IMR-90 (cell line): Measurements from ENCODE around the gene UBE2QL1. TPM values are rescaled to one million over a fixed set of nuclear protein-coding genes. Genes with fewer than 3 reads are reported as not detected.

ENCODE experiments used
- ATAC-seq: fragments of 200-7000 bp; cut with Tn5 transposase; 2 replicates; pipeline ENCODE4 v1.9.1; 2020; ENCODE audit warnings: low read depth, mild to moderate bottlenecking, moderate library complexity
- BruUV-seq: library from RNA; stranded (reverse); fragments of 400-500 nt; replicated peaks from 2 replicates; lab custom pipeline; 2021; lab: Mats Ljungman, UMichigan
- CTCF ChIA-PET: fragments of 300-600 bp; formaldehyde crosslinking; extraction: SDS; loops from one replicate; lab custom pipeline; 2021; ENCODE audit warnings: antibody characterized with exemption; lab: Yijun Ruan, JAX
- POLR2A ChIA-PET: fragments of 300-600 bp; sonication (Branson Sonifier 250); formaldehyde crosslinking; loops from one replicate; lab custom pipeline; 2022; ENCODE audit warnings: antibody characterized with exemption; ENCODE audit not compliant: unreplicated experiment; lab: Charles Lee
- DNase-seq: peaks from one replicate; pipeline ENCODE4 v3.0.0; 2013
- H2AFZ ChIP-seq: replicated peaks from 2 replicates; pipeline ENCODE3; 2013; ENCODE audit warnings: low read length, mild to moderate bottlenecking; ENCODE audit not compliant: poor library complexity
- H2AK5ac ChIP-seq: 2 replicates; pipeline ENCODE4 v1.6.1; 2013; ENCODE audit warnings: low read depth, low read length, inconsistent platforms
- H2AK9ac ChIP-seq: replicated peaks from 2 replicates; pipeline ENCODE3; 2013; ENCODE audit warnings: mild to moderate bottlenecking, low read depth, low read length, moderate library complexity; ENCODE audit not compliant: poor library complexity
- H2BK120ac ChIP-seq: 2 replicates; pipeline ENCODE4 v1.6.1; 2013; ENCODE audit warnings: low read depth, low read length, inconsistent platforms
- H2BK15ac ChIP-seq: 3 replicates; pipeline ENCODE4 v1.6.1; 2013; ENCODE audit warnings: low read depth, low read length, inconsistent platforms
- H2BK20ac ChIP-seq: 2 replicates; pipeline ENCODE4 v1.6.1; 2013; ENCODE audit warnings: low read depth, mild to moderate bottlenecking, inconsistent platforms, low read length, moderate library complexity
- H2BK5ac ChIP-seq: 2 replicates; pipeline ENCODE4 v1.6.1; 2013; ENCODE audit warnings: mild to moderate bottlenecking, low read depth, low read length, inconsistent platforms; ENCODE audit not compliant: poor library complexity, severe bottlenecking
- H3K14ac ChIP-seq: replicated peaks from 2 replicates; pipeline ENCODE4 v1.6.1; 2013; ENCODE audit warnings: low read depth, low read length, inconsistent platforms
- H3K18ac ChIP-seq: 2 replicates; pipeline ENCODE4 v1.6.1; 2013; ENCODE audit warnings: low read depth, low read length, control low read depth
- H3K23ac ChIP-seq: 2 replicates; pipeline ENCODE4 v1.6.1; 2013; ENCODE audit warnings: low read depth, low read length, inconsistent platforms
- H3K27ac ChIP-seq: 2 replicates; pipeline ENCODE4 v1.5.1; 2013; ENCODE audit warnings: mild to moderate bottlenecking, control low read depth, low read length; ENCODE audit not compliant: insufficient read depth
- H3K27me3 ChIP-seq: 2 replicates; pipeline ENCODE4 v1.6.1; 2013; ENCODE audit warnings: low read length; ENCODE audit not compliant: control insufficient read depth, insufficient read depth
- H3K36me3 ChIP-seq: 2 replicates; pipeline ENCODE4 v1.6.1; 2013; ENCODE audit warnings: low read length, mixed read lengths; ENCODE audit not compliant: control insufficient read depth, insufficient read depth
- H3K4ac ChIP-seq: 2 replicates; pipeline ENCODE4 v1.6.1; 2013; ENCODE audit warnings: low read depth, low read length, inconsistent platforms
- H3K4me1 ChIP-seq: 2 replicates; pipeline ENCODE4 v1.6.1; 2013; ENCODE audit warnings: low read length, mixed read lengths; ENCODE audit not compliant: control insufficient read depth, insufficient read depth
- H3K4me2 ChIP-seq: 2 replicates; pipeline ENCODE4 v1.6.1; 2013; ENCODE audit warnings: low read depth, mild to moderate bottlenecking, control low read depth, low read length, moderate library complexity
- H3K4me3 ChIP-seq: 2 replicates; pipeline ENCODE4 v1.5.1; 2013; ENCODE audit warnings: low read depth, mild to moderate bottlenecking, control low read depth, low read length, moderate library complexity; ENCODE audit not compliant: insufficient read depth
- H3K56ac ChIP-seq: 2 replicates; pipeline ENCODE4 v1.6.1; 2013; ENCODE audit warnings: low read length, inconsistent platforms; ENCODE audit not compliant: insufficient read depth; ENCODE audit errors: extremely low read depth
- H3K79me1 ChIP-seq, 2 experiments: 2 replicates each; pipeline ENCODE4 v1.6.1; 2013; ENCODE audit warnings: low read length in 2 of 2, inconsistent platforms in 1 of 2, low read depth in 1 of 2
- H3K9ac ChIP-seq: 2 replicates; pipeline ENCODE4 v1.6.1; 2013; ENCODE audit warnings: low read depth, low read length, control low read depth
- H3K9me1 ChIP-seq: 2 replicates; pipeline ENCODE4 v1.6.1; 2013; ENCODE audit warnings: low read length, inconsistent platforms; ENCODE audit not compliant: insufficient read depth
- H3K9me3 ChIP-seq: 2 replicates; pipeline ENCODE4 v1.6.1; 2013; ENCODE audit warnings: low read length; ENCODE audit not compliant: control insufficient read depth, insufficient read depth
- H4K20me1 ChIP-seq: 2 replicates; pipeline ENCODE4 v1.6.1; 2013; ENCODE audit warnings: low read length, inconsistent platforms; ENCODE audit not compliant: insufficient read depth
- H4K5ac ChIP-seq: 2 replicates; pipeline ENCODE4 v1.6.1; 2013; ENCODE audit warnings: mild to moderate bottlenecking, low read depth, low read length, control low read depth
- H4K8ac ChIP-seq, 2 experiments: 2 replicates each; pipeline ENCODE4 v1.6.1; 2013; ENCODE audit warnings: low read depth in 2 of 2, low read length in 2 of 2, control low read depth in 1 of 2, inconsistent platforms in 1 of 2
- H4K91ac ChIP-seq: 2 replicates; pipeline ENCODE4 v1.6.1; 2013; ENCODE audit warnings: low read depth, low read length, inconsistent platforms; ENCODE audit not compliant: insufficient read depth
- RAD21 ChIP-seq: IDR thresholded peaks from 2 replicates; pipeline ENCODE4 v1.6.1; 2012; ENCODE audit warnings: low read length, improper control_type of control experiment
- WGBS, 2 experiments: methylation state at CpG; one replicate each; pipeline versions ENCODE4 v1.1.5 to v1.1.7; 2013; ENCODE audit warnings: missing lambda C conversion rate in 2 of 2; ENCODE audit not compliant: insufficient read length in 1 of 2; ENCODE audit errors: extremely low coverage in 2 of 2; 5-methylcytosine and 5-hydroxymethylcytosine counted together
- dilution Hi-C: fragments of 300-500 bp; cut with HindIII; formaldehyde crosslinking; loops from one replicate; pipeline ENCODE4 v1.14.3; 2018; ENCODE audit warnings: low sequenced_read_pairs; ENCODE audit not compliant: unreplicated experiment
- in situ Hi-C: fragments of 300-500 bp; cut with MboI; formaldehyde crosslinking; loops from 3 replicates; pipeline ENCODE4 v1.14.3; 2019; ENCODE audit warnings: low sequenced_read_pairs, inconsistent platforms, mixed read lengths
- intact Hi-C: fragments of 100-400 bp; cut with micrococcal nuclease; formaldehyde crosslinking; loops from 2 replicates; pipeline ENCODE4 v1.10.0; 2022
- polyA plus RNA-seq, 3 experiments: library from polyadenylated mRNA; depleted of rRNA; stranded (reverse); fragments of >200 nt; gene quantifications; 2 replicates each; pipeline ENCODE4 v1.2.3, GENCODE V29; 2012; ENCODE audit warnings: low replicate concordance in 1 of 3
- total RNA-seq: library from RNA; depleted of rRNA; stranded (reverse); fragments of >200 nt; gene quantifications from 2 replicates; pipeline ENCODE4 v1.2.3, GENCODE V29; 2012

UBE2QL1 gene
- total and polyA plus RNA-seq, 2 of the 4 experiments (the other 2 are of a cell fraction), result not detected

DNA sequence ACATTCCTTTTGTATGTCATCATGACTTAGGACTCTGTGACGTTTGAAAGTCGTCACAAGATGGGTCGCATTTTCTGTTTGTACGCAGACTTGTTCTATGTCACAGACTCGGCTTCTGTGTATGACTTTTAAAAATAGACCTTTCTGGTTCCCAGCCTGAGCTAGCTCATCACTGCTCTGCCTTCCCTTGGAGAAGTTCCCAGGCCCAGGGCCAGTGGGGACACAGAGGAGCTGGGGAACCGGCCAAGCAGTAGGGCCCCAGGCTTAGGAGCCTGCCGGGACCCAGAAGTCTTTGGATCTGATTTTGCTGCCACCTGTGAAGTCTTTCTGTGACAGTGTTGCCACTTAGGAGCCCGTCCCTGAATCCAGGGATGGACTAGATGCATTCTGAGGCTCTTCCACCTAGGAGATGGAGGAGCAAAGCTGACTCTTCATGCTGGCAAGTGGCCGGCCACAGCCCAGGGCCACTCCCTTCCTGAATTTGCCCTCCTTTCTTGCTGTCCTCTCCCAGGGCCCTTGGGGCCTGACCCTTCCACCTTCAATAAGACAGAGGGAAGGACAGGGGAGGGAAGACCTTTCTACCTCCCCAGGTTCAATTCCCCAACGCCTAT, 18.1 kb upstream of the UBE2QL1 start:
- CTCF ChIA-PET, result no interaction called here
- Histone ChIP-seq H3K4me1 (no peaks in the 10 kb centered on the region), H2AFZ (no peak overlapping the region), H4K20me1 (no peaks in the 10 kb centered on the region), H4K5ac (no peak overlapping the region), H3K36me3 (no peaks in the 10 kb centered on the region), H3K4ac (no peak overlapping the region), H3K79me1 (no peaks in the 10 kb centered on the region), H3K27me3 (no peaks in the 10 kb centered on the region), H3K9me3 (no peaks in the 10 kb centered on the region), H2AK5ac (no peak overlapping the region), H3K56ac (no peak overlapping the region), H2BK20ac (no peak overlapping the region), H4K91ac (no peak overlapping the region), H3K23ac (no peak overlapping the region), H2BK120ac (no peak overlapping the region), H3K9ac (no peak overlapping the region), H2BK15ac (no peak overlapping the region), H3K9me1 (no peaks in the 10 kb centered on the region), H4K8ac (no peak overlapping the region), H2AK9ac (no peak overlapping the region), H3K18ac (no peak overlapping the region), H3K4me2 (no peak overlapping the region), H3K4me3 (no peak overlapping the region), H3K27ac (no peak overlapping the region), H2BK5ac (no peak overlapping the region), H3K14ac (no peak overlapping the region)
- ATAC-seq, result no peak
- dilution Hi-C loops (no loop called here), intact Hi-C loops (loop anchor here (10.0 kb wide), 1 partner anchor 936 kb away; no protein-coding TSS in a partner anchor), in situ Hi-C loops (no loop called here)
- POLR2A ChIA-PET, result no interaction called here
- no peak for DNase-seq
- BruUV-seq, result no TSS peak
- 45% methylated on average over 4 of the region's 10 CpGs; no CpG with 5 or more reads in 1 of the 2 experiments for WGBS, 2 experiments
- no peak for TF ChIP-seq RAD21
